Activated CD4-positive, alpha-beta T cell treated with anti-CD3 and anti-CD28 coated beads, Interleukin-2, Interleukin-4, amounts not matched to agents 100 ng/mL and 50 ng/mL, durations not matched to agents 16 hours and 8 hours (primary cell): ENCODE data around the gene MYRF.

ENCODE experiments used
- DNase-seq: peaks from one replicate; pipeline ENCODE4 v3.0.0-alpha.2; 2020; ENCODE audit warnings: low spot score

The MYRF gene

GRCh38 chr11:61776561-61777075, 24.2 kb downstream of the MYRF start:
- peak; percentile 68 for DNase-seq

- DNase-seq = peak; percentile 42
Observed at GRCh38 chr11:61777234-61778090, 25.0 kb downstream of the MYRF start.

DNA sequence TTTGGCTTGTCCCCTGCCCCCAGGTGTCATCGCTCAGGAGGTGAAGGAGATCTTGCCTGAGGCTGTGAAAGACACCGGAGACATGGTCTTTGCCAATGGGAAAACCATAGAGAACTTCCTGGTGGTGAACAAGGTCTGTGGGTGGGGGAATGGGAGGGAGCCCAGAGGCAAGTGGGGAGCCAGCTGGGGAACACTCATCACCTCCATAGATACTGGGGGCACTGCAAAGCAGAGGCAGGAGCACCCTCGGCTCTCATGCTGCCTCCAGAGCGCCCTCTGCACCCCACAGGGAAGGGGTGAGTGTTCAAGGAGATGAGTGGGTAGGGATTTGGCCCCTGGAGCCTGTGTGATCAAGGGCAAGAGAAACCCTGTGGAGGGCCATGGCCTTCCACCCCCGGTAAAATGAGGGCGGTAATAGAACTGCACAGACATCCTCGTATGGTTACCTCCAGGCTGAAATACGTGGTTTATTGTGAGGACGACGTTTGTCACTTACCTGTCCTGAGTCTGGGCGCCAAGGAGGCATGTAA, 26.0 kb downstream of the MYRF start:
- DNase-seq = no peak

DNA sequence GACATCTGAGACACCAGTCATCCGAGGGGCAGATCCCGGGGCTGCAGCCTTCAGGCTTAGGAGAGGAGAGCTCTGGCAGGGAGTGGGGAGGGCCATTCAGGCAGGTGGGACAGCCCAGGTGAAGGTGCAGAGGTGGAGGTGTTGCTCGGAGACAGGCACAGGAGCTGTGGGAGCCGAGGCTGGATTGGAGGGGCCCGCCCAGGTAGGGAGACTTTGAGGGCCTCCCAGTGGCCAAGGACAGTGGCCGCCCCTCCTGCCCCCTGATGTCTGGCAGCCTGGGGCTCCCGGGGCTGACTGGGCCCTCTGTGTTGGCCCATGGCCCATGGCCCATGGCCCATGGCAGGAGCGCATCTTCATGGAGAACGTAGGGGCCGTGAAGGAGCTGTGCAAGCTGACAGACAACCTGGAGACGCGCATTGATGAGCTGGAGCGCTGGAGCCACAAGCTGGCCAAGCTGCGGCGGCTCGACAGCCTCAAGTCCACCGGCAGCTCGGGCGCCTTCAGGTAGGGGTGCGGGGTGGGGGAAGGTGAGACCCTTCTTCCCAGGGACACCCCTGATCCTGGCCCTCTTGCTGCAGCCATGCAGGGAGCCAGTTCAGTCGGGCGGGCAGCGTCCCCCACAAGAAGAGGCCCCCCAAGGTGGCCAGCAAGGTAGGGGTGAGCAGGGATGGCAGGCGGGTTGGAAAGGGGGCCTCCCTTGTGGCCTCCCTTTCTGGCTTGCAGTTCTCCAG, 26.6 kb downstream of the MYRF start:
- no peak for DNase-seq

DNA sequence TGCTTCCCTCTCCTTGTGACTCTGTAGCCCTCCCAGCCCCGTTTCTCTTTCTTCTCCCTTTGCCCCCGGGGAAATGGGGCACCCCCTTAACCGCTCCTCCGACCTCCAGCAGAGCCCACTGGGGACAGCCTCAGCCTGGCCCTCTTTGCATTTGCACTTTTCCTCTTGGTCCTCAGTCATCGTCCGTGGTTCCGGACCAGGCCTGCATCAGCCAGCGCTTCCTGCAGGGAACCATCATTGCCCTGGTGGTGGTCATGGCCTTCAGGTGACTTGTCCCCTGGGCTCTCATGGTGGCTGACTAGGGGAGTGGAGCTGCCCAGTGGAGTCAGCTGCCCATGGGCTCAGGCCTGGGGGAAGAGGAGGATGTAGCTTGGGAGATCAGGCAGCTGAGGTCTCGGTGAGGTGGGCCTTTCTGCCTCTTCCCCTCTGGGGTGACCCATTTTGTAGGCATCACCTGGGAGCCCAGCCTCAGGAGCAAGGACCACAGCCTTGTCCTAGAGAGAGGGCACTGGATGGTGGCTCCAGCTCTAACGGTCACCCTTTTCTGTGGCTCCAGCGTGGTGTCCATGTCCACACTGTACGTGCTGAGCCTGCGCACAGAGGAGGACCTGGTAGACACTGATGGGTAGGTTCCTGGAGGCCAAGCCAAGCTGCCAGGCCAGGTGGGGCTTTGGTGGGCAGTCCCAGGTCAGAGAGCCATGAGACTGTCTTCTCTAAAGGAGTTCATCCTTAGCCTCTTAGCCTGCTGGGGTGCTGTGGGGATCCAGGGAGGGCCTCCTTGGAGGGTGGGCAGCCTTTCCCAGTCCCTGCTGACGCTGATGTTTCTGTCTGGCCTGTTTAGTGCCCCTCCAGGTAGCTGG, 27.5 kb downstream of the MYRF start:
- no peak for DNase-seq

DNA sequence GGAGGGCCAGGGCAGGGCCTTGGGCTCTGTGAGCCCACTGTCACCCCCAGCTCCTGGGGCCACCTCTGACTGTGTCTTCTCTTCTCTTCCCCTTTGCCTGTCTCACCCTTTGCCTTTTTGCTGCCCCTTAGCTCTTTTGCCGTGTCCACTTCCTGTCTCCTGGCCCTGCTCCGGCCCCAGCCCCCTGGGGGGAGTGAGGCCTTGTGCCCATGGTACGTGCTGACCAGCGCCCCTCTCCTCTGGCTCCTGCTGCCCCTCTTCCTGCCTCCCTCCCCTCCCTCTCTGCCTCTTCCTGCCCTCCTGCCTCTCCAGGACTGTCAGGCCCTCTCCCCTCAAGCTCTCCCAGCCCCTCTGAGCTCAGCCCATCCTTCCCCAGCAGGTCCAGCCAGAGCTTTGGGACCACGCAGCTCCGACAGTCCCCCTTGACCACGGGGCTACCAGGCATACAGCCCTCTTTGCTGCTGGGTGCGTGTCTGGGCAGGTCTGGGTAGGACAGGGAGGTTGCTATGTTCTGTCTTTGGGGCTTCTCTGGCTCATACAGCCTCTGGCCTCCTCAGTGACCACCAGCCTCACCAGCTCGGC, 28.2 kb downstream of the MYRF start:
- no peak for DNase-seq

GRCh38 chr11:61781585-61781984, 29.1 kb downstream of the MYRF start:
- DNase-seq = no peak

DNA sequence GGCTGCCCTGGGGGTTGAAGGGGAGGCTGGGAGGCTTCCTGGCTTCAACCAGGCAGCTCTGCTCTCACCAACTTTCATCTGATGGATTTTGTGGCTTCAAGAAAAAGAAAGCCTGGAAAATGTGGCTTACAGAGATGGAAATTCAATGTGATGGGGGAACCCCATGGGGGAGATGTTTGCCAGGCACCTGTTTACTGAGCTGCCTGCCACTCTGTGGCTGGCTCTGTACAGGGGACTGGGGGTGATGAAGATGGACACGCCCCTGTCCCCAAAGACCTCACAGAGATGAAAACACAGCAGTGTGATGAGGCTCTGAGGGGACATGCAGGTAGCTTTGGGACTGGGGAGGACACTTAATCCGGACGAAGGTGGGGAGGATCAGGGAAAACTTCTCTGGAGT, 29.9 kb downstream of the MYRF start:
- no peak for DNase-seq

- no peak for DNase-seq
Observed at GRCh38 chr11:61782841-61783240, 30.4 kb downstream of the MYRF start.

GRCh38 chr11:61783717-61784505, 31.5 kb downstream of the MYRF start:
- DNase-seq = no peak

GRCh38 chr11:61784506-61784805, 32.0 kb downstream of the MYRF start:
- DNase-seq = no peak

DNA sequence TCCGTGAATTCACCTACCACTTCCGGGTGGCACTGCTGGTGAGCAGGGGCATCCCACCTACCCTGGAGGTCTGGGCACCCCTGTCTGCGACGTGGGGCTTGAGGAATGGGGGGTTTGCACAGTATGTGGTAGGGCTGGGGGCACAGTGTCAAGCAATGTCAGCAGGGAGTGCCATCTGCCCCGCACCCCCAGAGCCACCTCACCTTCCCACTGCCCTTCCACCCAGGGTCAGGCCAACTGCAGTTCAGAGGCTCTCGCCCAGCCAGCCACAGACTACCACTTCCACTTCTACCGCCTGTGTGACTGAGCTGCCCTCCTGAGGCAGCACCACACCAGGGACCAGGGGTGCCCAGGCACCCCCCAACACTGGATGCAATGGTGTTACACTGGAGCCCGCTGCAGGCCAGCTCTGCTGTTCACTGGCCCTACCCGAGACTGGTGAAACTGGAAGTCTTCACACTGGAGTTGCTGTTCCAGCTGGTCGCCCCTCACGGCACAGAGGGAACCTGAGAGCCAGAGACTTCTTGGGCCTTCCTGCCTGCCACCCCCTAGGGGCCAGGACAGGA, 33.5 kb downstream of the MYRF start:
- DNase-seq = no peak

DNA sequence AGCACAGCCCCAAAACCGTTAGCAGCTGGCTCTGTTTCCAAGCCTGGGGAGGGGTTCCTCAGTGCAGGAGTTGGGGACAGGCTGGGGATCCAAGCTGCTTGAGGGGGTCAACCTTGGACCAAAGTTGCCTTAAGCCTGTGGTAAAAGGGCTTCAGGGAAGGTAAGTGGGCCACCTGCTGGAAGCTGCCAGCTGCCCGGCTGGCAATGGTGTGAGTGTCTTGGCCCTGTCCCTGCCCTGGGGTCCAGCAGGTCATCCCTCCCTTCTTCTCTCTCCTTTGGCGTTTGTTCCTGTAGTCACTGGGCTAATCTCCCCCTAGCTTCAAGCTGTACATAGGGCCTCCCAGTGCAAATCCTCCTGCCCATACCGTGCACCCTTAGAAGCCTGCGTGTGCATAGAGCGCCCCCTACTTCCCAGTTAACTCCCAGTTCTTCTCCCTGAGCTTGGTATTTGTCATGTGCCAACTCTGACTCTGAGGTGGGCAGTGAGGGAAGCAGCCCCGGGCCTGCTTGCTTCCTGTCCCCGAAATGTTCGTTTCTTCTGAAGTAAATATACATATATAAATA, 35.6 kb downstream of the MYRF start:
- peak; percentile 15 for DNase-seq

- peak; percentile 57 for DNase-seq
Observed at GRCh38 chr11:61791737-61792309, 39.4 kb downstream of the MYRF start.

GRCh38 chr11:61792310-61793082, 40.1 kb downstream of the MYRF start, which contains the start of the genes FEN1 and TMEM258:
Gene FEN1, plus strand, starts transcription at chr11:61792911. Its CDS starts 2,451 bp downstream, at chr11:61795362.
Gene TMEM258, minus strand, starts transcription at chr11:61792599. Its CDS starts 41 bp downstream, at chr11:61792558.
- DNase-seq = peak; percentile 91

- DNase-seq = no peak
Observed at GRCh38 chr11:61793083-61793828, 40.8 kb downstream of the MYRF start.

DNA sequence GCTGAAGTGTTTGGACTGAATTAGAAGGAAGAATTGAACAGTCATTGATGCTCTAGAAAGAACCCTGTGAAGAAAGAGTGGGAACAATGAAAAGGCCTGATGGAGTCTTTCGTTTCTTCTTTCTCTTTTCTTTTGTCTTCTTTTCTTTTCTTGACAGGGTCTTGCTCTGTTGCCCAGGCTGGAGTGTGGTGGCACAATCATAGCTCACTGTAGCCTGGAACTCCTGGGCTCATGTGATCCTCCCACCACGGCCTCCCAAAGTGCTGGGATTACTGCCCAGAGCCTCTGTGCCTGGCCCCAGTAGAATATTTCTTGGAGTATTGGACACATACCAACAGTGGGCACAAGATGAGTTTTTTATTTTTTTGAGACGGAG, 41.4 kb downstream of the MYRF start:
- DNase-seq = no peak

DNA sequence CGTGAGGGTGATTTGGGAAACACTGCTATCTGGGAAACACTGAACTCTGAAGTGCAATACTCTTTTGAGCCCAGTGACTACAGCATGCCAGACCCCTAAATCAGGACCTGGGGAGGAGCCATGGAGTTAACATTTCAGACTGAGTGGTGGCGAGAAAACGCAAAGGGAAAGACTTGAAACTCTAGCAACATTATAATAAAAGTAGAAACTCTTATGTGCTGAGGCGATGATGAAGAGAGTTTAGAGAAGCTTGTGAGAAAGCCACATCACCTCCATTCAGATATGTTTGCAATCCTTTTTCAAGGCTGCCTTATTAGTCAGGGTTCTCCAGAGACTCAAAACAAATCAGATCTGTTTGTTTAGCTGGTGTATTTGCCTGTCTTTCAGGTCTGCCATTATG, 42.1 kb downstream of the MYRF start:
- DNase-seq = no peak
